Erythroblast (primary cell): ENCODE measurements around the gene CFAP77.

Experiments used
- GATA1 ChIP-seq: IDR thresholded peaks from 2 replicates; pipeline ENCODE4 v1.6.1; 2011; ENCODE audit warnings: low read depth, mild to moderate bottlenecking, control low read depth, low read length, moderate library complexity
- POLR2A ChIP-seq: IDR thresholded peaks from 2 replicates; pipeline ENCODE4 v1.6.1; 2011; ENCODE audit warnings: mild to moderate bottlenecking, low read length

DNA sequence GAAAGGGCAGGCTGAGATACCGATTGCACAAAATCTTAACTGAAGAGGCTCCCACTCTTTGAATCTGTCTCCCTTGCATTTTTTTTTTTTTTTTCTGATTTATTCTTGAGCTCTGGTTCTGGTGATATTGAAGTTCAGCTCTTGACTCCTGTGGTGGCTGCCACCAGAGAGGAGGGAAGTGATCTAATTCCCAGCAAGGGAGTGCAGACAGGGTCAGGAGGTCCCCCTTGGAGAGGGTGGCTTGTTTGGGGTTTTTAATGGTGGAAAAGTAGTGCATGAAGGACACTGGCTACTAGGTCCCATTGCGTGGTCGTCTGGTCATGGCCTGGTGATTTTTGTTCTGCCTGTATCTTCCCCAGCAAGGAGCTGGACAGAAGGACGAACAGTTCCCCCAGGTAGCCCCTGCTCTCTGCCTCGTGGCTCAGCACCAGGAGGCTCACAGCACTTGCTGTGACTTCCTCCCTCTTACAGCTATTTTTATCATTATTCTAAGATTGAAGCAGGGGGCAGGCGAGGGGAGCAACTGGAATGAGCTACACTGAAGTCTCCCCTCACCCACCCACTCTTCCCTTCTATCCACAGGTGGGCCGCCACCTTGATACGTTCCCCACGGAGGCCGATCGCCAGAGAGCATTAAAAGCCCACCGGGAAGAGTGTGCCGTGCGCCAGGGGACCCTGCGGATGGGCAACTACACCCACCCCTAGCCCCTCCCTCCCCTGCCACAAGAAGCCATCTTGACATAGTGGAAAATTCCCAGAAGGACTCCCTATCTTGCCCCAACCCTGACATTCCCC lies 162.0 kb downstream of the CFAP77 start:
- no peak for TF ChIP-seq POLR2A
- TF ChIP-seq GATA1: no peak
